Keratinocyte (primary cell): Measurements from ENCODE around the gene RPRD1B. TPM values are rescaled to one million over a fixed set of nuclear protein-coding genes. Genes with fewer than 3 reads are reported as not detected.

Experiments
- DNase-seq: peaks from one replicate; pipeline ENCODE4 v3.0.0-alpha.2; 2011; ENCODE audit warnings: low read depth, missing footprints, low spot score
- FAIRE-seq: peaks from 2 replicates; lab custom pipeline; 2011; peaks lifted over from hg19 to GRCh38; lab: Jason Lieb, UNC
- H2AFZ ChIP-seq: 2 replicates; pipeline ENCODE4 v1.6.0; 2012; ENCODE audit warnings: low read length, control low read depth, inconsistent platforms; ENCODE audit not compliant: control insufficient read depth
- H3K27ac ChIP-seq: 2 replicates; pipeline ENCODE4 v1.5.1; 2011; ENCODE audit warnings: low read length; ENCODE audit not compliant: control insufficient read depth, insufficient read depth
- H3K27me3 ChIP-seq: 3 replicates; pipeline ENCODE4 v1.6.0; 2011; ENCODE audit warnings: low read length; ENCODE audit not compliant: control insufficient read depth, insufficient read depth; ENCODE audit errors: extremely low read depth
- H3K36me3 ChIP-seq, 2 experiments: 2 replicates in 1 of 2; 3 replicates in 1 of 2; pipeline ENCODE4 v1.5.1; 2011; ENCODE audit warnings: low read length in 2 of 2, mild to moderate bottlenecking in 1 of 2; ENCODE audit not compliant: control insufficient read depth in 2 of 2, insufficient read depth in 2 of 2; ENCODE audit errors: extremely low read depth in 1 of 2
- H3K4me1 ChIP-seq: 3 replicates; pipeline ENCODE4 v1.5.1; 2011; ENCODE audit warnings: low read length; ENCODE audit not compliant: control insufficient read depth, insufficient read depth; ENCODE audit errors: extremely low read depth
- H3K4me2 ChIP-seq: 3 replicates; pipeline ENCODE4 v1.6.0; 2011; ENCODE audit warnings: low read depth, low read length; ENCODE audit not compliant: control insufficient read depth, insufficient read depth; ENCODE audit errors: extremely low read depth
- H3K4me3 ChIP-seq, 3 experiments: fragments of 200-600 bp in 1 of 3; sonication (generic) in 1 of 3; 2 replicates in 2 of 3; 3 replicates in 1 of 3; pipeline ENCODE4 v1.5.1; 2011 to 2016; ENCODE audit warnings: low read length in 3 of 3, mild to moderate bottlenecking in 3 of 3, control low read depth in 2 of 3, inconsistent platforms in 1 of 3, low read depth in 1 of 3, mixed read lengths in 1 of 3, mixed run types in 1 of 3, moderate library complexity in 1 of 3; ENCODE audit not compliant: control insufficient read depth in 2 of 3, insufficient read depth in 2 of 3; ENCODE audit errors: extremely low read depth in 1 of 3
- H3K79me2 ChIP-seq: 2 replicates; pipeline ENCODE4 v1.6.0; 2012; ENCODE audit warnings: low read length; ENCODE audit not compliant: control insufficient read depth, insufficient read depth
- H3K9ac ChIP-seq: 3 replicates; pipeline ENCODE4 v1.6.0; 2011; ENCODE audit warnings: low read length; ENCODE audit not compliant: control insufficient read depth, insufficient read depth; ENCODE audit errors: extremely low read depth
- H3K9me1 ChIP-seq: 3 replicates; pipeline ENCODE4 v1.6.0; 2011; ENCODE audit warnings: low read length; ENCODE audit not compliant: control insufficient read depth, insufficient read depth; ENCODE audit errors: extremely low read depth
- H3K9me3 ChIP-seq: 2 replicates; pipeline ENCODE4 v1.5.1; 2012; ENCODE audit warnings: low read depth, low read length; ENCODE audit not compliant: control insufficient read depth
- H4K20me1 ChIP-seq: 3 replicates; pipeline ENCODE4 v1.6.0; 2011; ENCODE audit warnings: low read length; ENCODE audit not compliant: control insufficient read depth, insufficient read depth; ENCODE audit errors: extremely low read depth
- CTCF ChIP-seq, 3 experiments: IDR thresholded peaks in 1 of 3; conservative IDR thresholded peaks in 1 of 3; optimal IDR thresholded peaks in 1 of 3; 2 replicates in 2 of 3; 3 replicates in 1 of 3; pipeline versions ENCODE3 to v1.5.1; 2011; ENCODE audit warnings: low read length in 3 of 3, mild to moderate bottlenecking in 3 of 3, moderate library complexity in 2 of 3, control low read depth in 1 of 3, inconsistent platforms in 1 of 3; ENCODE audit not compliant: insufficient read depth in 2 of 3; ENCODE audit errors: extremely low read depth in 1 of 3
- EZH2 ChIP-seq: IDR thresholded peaks from one replicate; pipeline ENCODE4 v1.6.1; 2012; ENCODE audit warnings: inconsistent platforms, mild to moderate bottlenecking, low read length, moderate library complexity
- dilution Hi-C: fragments of 300-500 bp; cut with MboI; formaldehyde crosslinking; loops from one replicate; pipeline ENCODE4 v1.7.0; 2020; ENCODE audit warnings: low sequenced_read_pairs; ENCODE audit not compliant: extremely low pct_ligation_motif_present
- polyA plus RNA-seq, 5 experiments: library from polyadenylated mRNA; depleted of rRNA in 3 of 5; stranded (reverse) in 3 of 5; stranded (forward) in 1 of 5; unstranded in 1 of 5; fragments of >200 nt; gene quantifications; 1 replicate in 1 of 5; 2 replicates in 3 of 5; 3 replicates in 1 of 5; pipeline versions ENCODE4 v1.2.1 to v1.2.3, GENCODE V29; 2011 to 2012; ENCODE audit warnings: missing spikeins in 2 of 5, low read depth in 1 of 5, low replicate concordance in 1 of 5

The RPRD1B gene
- polyA plus RNA-seq, 1 donor (not counting 4 experiments of a cell fraction or from before 2014, with no cell fraction given): 19.9 TPM

DNA sequence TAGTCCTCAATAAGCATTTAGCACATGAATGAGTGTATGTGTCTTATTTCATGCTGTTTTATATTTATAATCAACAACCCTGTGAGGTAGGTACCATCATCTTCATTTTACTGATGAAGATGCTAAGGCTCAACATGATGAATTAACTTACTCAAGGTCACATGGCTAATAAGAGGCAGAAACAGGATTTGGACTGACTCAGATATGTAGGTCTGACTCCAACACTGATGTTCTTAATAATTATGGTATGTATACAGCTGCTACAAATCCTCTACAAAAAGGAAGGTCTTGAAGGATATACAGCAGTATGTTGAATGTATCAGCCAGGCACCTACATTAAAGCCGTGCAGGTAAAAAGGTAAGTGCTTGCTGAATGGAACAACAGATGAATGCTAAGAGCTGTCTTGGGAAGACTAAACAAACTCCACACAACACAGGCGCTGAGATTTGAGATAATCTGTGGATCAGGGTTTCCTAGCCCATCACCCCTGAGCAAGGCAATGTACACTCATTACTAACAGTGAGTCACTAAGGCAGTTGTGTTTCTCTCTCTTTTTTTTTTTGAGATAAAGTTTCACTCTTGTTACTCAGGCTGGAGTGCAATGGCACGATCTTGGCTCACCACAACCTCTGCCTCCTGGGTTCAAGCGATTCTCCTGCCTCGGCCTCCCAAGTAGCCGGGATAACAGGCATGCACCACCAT lies 32.2 kb upstream of the RPRD1B start:
- Histone ChIP-seq H4K20me1 (no peaks in the 10 kb centered on the region), H3K4me2 (no peak overlapping the region), H3K9me3 (no peaks in the 10 kb centered on the region), H3K9me1 (no peaks in the 10 kb centered on the region), H3K4me3 (no peak overlapping the region), H3K79me2 (no peaks in the 10 kb centered on the region), H2AFZ (no peak overlapping the region), H3K36me3 (peaks cover 5 to 30% of the 10 kb centered on the region in 2 experiments), H3K9ac (no peak overlapping the region), H3K4me1 (peaks cover 7% of the 10 kb centered on the region), H3K27me3 (no peaks in the 10 kb centered on the region), H3K27ac (peak overlapping the region; percentile 21)
- TF ChIP-seq CTCF (optimal IDR thresholded peaks at IDR 0.05 in 1 of 3, IDR thresholded peaks at IDR 0.05 in 1 of 3, conservative IDR thresholded peaks at IDR 0.05 in 1 of 3; ENCODE audit: extremely low read depth in 1 of 3, insufficient read depth in 2 of 3, low read length in 3 of 3) (no peak), EZH2 (no peak)
- DNase-seq (no peak), FAIRE-seq (no peak)
- dilution Hi-C loops: no loop called here

GRCh38 chr20:38001981-38002380 lies 31.6 kb upstream of the RPRD1B start:
- no peaks in the 10 kb centered on the region for H3K9me3 ChIP-seq
- no peak overlapping the region for H2AFZ ChIP-seq
- no peaks in the 10 kb centered on the region for H3K9me1 ChIP-seq
- TF ChIP-seq CTCF (optimal IDR thresholded peaks at IDR 0.05 in 1 of 3, IDR thresholded peaks at IDR 0.05 in 1 of 3, conservative IDR thresholded peaks at IDR 0.05 in 1 of 3; ENCODE audit: extremely low read depth in 1 of 3, insufficient read depth in 2 of 3, low read length in 3 of 3) (no peak), EZH2 (no peak)
- no peak overlapping the region for H3K4me3 ChIP-seq
- no peak overlapping the region for H3K4me2 ChIP-seq
- H3K4me1 ChIP-seq: peaks cover 7% of the 10 kb centered on the region
- FAIRE-seq: no peak
- dilution Hi-C loops: no loop called here
- no peak overlapping the region for H3K9ac ChIP-seq
- peaks cover 5 to 26% of the 10 kb centered on the region in 2 experiments for H3K36me3 ChIP-seq
- H3K27me3 ChIP-seq: no peaks in the 10 kb centered on the region
- no peaks in the 10 kb centered on the region for H4K20me1 ChIP-seq
- no peak for DNase-seq
- no peak overlapping the region for H3K27ac ChIP-seq
- no peaks in the 10 kb centered on the region for H3K79me2 ChIP-seq
